Stimulated activated CD4-positive, alpha-beta T cell treated with anti-CD3 and anti-CD28 coated beads, Interleukin-12 subunit alpha, Interleukin-12 subunit beta, amount 100 ng/mL, for 48 hours (primary cell): ENCODE results near the gene PTPRK.

Experiments used
- DNase-seq, 3 donors: peaks; one replicate each; pipeline ENCODE4 v3.0.0-alpha.2; 2020; ENCODE audit warnings: low read depth in 2 of 3, low spot score in 1 of 3

Gene PTPRK

DNA sequence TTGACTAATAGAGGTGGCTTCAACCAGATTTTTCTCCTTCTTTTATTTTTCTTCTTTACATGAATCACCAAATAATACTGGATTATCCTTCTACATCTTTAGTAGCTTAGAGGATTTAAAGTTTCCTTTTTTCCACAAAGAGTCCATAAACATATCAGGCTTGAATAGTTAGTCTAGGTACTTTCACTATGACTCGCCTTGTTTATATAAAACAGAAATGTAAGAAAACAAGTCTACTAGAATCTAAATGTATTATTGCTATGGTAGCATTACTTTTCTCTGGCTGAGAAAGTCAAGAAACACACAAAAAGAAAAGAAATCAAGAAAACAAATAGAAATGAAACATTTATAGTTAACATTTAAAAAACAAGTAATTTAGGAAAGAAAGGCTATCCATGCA lies 215.2 kb downstream of the PTPRK start:
- no peak for DNase-seq

DNA sequence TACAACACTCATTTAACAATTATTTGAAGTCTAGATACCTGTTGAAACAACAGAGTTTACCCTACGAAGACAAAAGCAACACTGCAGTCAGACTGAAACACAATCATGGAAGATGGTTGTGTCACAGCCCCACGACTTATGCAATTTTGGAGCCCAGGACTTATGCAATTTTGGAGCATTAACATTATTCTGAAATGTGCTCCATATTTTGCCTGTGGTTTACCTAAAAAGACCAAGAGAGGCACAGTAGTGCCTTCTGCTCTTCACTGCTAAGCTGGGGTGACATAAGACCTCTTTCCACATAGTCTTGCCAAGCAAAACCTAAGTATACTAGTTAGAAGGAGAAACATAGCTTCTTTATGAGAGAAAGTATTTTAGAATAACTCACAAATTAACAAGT lies 216.5 kb downstream of the PTPRK start:
- DNase-seq: no peak

DNA sequence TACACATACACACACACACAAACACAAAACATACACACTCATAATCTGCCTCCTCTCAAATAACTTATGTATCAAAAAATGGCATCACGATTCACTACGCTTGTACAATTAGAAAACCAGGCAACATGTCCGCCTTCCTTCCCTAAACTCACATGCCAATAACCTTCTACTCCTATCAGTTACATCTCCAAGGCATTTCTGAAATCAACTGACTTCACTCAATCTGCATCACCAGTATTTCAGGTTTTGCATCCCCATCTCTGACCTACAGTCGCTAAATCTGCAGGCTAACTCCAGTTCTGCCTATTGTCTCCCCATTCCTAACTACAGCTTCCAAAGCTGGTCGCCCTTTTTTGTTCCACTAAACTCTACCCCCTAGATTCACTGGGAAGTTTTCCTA lies 217.5 kb downstream of the PTPRK start:
- no peak for DNase-seq

DNA sequence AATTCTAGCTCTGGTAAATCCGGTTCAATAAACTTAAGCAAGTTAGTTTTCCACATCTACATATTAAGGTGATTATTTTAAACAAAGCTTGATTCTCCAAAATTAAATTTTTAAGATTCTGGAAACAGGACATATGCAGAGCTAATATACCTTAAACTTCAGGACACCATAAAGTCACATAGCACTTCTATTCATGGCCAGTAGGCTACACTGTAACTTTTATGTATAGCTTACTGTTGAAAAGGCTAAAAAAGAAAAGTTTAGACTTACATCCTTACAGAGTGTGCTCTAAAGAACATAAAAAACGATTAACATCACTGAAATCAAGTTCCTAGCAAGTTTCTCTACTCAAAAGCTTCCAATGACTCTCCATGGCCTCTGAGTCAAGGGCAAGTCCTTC lies 224.7 kb downstream of the PTPRK start:
- DNase-seq: no peak

DNA sequence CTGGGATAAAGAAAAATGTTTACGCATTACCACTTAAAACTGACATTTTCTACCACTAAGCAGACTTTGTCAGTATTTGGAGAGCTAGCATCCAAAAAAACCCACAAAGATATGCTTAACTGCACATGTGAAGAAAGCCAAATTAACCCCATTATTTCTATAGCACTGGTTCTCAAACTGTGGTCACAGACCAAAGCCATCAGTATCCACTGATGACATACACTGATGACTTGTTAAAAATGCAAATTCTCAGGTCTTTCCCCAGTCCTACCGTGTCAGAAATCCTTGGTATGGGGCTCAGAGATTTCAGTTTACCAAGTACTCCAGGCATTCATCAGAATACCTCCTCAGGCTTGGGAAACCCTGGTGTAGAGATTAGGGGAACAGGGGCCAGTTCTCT lies 230.2 kb downstream of the PTPRK start:
- no peak for DNase-seq

DNA sequence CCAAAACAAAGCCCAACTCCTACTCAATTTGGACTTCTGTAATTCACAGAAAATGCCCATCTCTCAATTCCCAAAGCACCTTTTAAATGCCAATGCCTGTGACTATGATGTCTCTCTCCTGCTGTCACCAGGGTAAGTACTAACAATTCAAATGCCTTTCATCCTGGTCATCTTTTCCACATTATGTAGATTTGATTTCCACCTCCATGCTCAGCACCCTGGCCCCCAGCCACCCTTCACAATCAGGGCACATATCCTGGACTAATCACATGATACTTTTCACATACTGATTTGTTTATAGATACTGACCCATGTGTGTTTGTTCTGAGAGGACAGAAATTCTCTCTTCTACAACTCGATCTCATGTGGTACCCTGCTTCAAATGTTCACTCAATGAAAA lies 236.3 kb downstream of the PTPRK start:
- DNase-seq: no peak

DNA sequence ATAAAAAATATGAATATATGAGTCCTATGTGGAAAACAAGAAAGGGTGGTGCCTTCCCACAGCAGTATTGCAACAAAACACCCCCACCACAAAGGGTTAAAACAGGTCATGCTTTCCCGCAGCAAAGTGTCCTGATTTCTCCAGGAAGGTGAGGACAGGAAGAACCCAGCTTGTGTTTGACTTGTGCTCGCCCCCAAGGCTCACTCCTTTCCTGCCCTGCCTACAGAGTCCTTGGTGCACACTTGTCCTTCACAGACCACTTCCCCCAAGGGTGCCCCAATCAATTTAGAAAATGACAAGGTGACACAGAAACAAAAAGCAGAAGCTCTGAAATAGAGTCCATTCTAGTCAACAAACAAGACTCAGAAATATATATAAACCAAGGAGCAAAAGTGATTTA lies 237.4 kb downstream of the PTPRK start:
- no peak for DNase-seq

DNA sequence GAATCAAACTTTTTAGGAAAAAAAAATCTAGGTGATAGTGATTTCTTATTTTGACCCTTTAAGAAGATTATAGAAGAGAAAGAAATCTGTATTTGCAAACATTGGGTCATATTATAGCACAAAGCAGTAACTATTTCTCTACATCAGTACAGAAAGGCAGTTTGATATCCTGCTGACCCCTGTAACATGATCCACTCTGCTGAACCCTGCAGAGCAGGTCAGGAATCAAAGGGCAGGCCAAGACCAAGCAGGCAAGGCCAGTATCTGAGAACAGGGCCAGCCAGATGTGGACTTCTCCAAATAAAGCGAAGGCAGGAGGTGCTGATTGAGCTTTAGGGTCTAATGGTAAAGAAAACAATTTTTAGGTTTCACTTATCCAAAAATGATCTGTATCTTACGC lies 239.4 kb downstream of the PTPRK start:
- no peak for DNase-seq

DNA sequence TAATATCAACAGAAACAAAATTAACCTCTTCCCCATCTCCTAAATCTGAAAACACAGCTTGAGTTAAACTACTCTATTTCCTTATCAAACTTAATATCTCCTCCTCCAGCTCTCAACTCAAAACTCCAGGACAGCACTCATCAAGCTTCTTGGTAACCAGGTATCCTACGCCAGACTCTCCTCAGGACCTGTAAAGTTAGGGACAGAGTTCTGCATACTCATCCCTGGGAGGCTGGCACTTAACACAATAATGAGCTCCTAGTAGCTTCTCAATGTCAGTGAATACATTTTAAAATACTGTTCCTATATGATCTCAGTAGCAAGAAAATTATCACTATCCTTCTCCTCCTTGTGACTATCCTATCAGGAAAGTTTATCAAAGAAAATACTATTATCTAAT lies 240.3 kb downstream of the PTPRK start:
- DNase-seq: no peak

DNA sequence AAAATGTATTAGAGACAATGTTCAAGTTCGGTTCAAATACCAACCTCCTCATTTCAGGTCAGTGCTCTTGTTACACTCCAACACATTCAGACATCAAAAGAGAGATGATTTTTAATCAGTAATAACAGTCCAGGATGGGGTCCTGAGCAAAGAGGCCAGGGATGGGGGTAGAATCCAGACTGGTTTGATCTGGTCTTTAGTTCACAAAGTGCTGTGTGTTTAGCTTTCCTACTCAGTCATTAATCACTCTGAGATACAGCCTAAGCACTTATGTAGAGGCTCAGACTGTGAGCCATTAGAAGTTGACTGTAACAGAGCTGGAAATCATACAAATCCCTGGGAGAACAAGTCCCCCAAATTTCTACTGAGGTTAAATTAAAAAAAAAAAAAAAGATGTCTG lies 241.6 kb downstream of the PTPRK start:
- DNase-seq: no peak

DNA sequence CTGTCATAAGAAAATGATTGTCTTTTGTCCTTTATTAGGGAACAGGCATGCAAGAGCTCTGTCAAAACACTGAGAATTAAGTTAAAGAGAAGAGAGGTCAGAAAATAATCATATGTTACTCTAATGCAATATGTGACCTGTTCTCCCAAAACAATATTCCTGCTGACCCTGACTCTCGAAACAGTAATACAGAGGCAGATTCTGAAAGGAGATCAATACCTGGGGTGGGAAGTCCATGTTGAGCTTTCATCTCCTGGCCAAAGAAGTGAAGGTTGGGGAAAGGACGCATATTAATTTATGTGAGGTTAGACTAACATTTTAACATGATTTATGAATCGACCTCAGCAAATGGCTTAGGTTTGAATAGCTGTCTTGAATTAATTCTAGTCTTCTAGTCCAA lies 243.0 kb downstream of the PTPRK start:
- DNase-seq: no peak

DNA sequence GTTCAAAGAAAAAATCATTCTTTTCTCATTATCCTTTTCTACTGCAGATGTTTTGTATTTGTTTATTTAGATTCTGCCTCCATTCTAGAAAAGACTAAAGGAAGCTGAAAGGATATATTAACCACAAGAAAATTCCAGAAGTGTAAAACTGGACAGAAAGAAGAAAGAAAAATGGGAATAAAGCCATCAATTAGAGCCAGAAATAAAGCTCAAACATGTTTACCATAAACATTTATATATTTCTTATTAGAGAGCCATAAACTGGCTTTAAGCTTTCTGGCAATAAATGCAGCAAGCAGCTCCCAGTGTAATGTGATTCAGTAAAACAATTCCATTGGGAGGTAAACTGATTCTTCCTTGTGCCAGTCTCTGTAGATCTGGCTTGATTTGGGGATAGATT lies 244.1 kb downstream of the PTPRK start:
- DNase-seq: no peak

DNA sequence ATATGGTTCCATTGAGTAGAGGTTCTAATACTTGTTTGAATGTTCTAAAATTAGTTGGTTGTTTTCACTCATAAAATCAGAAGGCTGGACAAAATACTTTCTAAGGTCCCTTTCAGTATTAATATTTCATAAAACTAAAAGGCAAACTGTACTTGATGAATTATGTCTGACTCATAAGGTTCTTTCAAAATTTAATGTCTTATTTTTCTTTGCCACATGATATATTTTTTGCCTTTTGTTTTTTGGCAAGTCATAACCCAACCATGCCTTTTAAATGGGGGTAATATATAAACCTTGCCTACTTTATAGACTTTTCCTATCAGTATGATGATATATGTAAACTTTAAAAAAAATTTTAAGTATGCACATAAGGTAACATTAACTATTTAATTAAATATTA lies 244.7 kb downstream of the PTPRK start:
- no peak for DNase-seq

DNA sequence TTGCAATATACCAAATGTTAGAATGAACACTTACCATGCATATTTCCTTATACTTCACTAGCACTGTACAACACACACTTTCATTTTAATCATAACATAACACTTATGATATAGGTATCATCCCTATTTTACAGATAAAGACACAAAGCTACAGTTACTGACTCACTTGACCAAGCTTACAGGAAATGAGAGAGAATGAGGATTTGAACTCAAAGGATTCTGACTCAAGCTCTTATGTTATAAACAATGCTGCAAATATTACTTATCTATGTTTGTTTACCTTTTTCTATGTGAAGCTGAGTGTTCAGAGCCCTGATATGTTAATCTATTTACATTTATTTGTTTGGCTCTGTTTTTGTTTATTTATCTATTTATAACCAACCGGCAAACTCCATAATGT lies 245.4 kb downstream of the PTPRK start:
- DNase-seq: no peak

DNA sequence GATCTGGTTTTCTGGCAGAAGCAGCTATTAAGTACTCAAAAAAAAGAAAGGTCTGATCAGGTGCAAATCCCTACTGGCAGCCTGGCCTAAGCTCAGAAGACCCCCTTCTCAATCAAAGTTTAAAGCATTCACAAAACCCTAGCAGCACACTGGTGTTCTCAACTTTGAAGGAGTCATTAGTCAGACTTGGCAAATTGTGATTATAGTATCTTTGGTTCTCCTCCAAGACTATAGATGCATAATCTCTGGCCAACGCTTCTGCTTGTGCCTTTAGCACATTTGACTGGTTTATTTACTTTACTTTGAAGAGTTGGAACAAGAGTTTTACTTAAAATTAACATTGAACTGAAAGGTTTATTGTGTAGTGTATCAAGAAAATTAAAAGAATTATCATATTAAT lies 248.9 kb downstream of the PTPRK start:
- no peak for DNase-seq

DNA sequence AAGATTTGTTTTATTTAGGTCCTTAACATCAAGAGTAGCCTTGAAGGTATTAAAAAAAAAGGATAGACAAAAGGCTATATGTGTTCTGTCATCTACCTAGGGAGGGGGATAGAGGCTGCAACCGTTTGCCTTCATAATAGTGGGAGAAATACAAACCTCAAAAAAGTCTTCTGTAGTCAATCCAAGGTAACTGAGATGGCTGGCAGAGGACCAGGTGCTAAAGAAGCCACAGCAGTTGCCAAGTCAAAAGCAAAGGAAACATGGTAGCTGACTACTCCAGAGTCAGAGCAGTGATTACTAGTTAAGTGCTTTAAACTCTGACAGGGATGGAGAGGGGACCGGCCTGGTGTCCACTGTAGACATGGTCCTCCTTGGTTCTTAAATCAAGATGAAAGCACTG lies 249.4 kb downstream of the PTPRK start:
- DNase-seq: no peak

DNA sequence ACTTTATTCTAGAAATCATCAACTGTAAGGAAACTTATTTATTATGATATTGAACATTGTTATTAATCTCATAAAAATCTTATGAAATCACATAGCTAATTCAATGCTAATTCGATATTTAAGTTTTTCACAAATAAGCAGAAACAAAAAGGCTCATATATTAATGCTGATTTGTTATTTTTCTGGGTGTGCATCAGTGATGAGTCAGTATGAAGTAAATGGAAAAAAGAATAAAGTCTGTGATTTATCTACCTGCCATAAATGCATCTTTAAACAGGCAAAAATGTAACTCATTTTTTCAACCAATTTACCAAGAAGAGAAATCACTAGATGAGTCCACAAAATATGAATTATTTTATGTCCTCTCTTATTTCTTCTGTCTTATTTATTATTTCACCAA lies 253.5 kb downstream of the PTPRK start:
- no peak for DNase-seq

DNA sequence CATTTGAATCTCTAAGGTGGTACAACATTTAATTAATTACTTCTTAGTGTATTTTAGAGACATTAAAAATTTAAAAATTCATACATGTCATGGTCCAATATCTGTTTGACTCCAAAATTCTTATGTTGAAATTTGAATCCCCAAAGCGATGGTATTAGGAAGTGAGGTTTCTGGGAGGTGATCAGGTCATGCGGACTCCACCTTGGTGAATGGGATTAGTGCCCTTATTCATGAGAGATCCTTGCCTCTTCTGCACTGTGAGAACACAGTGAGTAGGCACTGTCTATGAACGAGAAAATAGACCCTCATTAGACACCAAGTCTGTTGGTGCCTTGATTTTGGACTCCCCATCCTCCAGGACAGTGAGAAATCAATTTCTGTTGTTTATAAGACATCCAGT lies 254.7 kb downstream of the PTPRK start:
- DNase-seq: no peak

DNA sequence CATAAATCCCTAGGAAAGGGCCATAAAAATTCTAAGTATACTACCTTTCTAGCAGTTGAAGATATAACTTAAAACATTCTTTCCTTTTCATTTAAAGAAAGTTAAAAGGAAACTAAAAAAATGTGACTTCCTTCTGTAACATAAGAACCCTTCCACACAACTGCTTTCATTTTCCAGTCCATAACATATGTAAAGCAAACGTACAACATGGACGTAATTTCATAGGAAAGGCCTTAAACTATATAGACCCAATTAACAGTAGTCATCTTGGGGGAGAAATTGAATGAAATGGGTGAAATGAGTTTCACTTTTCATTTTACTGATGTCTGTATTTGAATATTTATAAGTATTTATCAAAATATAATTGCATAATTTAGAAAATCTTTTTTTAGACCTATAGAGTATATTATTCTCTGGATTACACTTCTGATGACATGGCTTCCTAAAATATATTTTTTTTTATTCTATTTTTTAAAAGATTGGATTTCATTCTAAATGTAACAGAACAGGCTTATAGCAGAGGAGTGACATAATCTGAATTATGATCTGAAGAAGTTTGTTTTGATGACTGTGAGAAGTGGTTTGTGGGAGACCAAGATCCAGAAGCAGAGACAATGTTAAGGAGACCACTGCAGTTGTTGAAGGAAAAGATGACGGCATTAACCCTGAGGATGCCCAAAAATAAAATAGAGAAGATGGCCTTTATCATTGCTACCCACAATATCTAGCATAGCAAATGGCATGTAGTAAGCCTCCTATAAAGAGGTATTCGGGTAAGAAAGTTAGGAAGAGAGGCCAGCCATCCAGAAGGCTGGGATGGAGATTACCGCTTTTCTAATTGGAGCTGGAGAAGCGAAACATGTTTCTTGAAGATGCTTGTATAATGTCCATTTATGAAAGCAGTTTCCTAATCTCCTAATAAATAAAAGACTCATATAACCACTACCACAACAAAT lies 260.4 kb downstream of the PTPRK start:
- no peak for DNase-seq

DNA sequence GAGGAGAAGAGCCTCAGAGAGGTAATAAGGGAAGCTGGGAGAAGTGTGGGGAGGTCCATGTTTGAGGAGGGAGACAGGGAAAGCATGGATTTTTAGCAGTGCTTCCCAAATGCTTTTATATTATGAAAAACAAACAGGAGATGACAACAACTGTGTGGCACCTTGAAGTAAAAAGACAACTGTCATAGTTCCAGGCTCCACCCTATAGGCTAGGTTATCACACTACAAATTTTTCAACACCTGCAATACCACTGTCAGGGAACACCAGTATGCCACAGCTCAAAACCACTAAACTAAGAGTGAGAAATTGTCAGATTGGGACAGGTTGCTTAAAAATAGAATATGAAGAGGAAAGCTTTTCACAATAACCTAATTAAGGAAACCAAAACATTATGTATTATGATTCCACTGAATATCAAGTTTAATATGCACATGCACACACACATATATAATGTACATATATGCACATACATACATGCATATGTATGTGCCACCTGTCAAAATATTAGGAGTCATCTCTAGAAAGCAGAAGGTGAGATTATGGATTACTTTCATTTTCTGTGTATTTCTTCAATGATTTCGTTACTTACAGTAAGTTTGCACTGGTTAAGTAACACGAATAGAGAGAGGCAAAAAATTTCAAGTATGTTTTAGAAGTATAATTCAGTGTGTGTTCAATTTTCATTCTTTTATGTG lies 261.2 kb downstream of the PTPRK start:
- no peak for DNase-seq

DNA sequence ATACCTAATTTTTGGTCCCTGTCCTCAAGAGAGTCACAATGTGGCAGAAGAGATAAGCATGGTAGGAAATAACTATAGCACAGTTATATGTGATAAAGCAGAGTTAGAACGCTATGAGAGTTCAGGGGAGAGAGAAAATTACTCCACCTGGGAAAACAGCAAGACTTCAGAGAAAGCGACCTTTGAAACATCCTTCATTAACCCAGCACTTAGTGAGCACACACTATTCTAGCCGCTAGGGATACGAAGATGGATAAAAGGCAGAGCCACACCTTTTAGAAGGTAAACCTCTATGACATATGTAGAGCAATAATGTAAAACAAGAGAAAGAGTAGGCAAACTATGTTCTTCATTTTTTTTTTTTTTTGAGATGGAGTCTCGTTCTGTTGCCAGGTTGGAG lies 264.3 kb downstream of the PTPRK start:
- DNase-seq: no peak

DNA sequence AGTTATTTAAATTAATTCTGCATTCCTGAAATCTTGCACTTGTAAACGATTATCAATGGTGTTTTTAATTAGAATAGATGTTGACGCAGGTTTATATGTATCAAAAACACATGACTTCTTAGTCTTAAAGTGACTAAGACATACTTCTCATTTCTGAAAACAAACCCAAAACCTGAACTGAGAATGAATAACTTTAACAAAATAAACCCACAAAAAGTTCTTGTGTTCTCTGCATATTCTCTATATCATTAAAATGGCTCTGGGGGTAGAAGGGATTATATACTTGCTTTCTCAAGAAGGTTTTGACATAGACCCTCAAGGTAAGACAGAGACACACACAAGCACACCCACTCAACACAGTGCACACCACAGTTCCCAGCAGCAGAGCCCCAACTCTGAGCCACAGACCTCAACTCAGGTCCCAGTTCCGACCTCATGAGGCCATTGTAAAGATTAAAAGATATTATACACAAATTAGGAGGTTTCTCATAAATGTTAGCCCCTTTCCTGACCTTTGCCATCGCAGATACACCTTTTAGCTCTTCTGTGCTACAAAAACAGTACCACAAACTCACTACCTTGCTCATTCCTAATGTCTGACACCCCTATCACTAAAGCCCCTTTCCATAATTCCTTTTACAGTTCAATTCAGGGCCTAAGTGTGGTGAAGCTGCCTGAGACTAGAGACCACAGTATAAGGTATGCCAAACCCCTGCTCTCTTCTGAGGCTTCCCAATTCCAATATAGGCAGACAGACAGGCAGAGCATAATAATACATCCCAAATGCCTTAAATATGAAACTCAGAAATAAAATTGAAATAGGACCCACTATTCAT lies 267.8 kb downstream of the PTPRK start:
- no peak for DNase-seq
